T-helper 1 cell (primary cell): ENCODE data around the gene MIER1.
"Not testable (repeated sequence)": the region's sequence is repeated elsewhere in the genome, so short reads cannot be mapped to it uniquely, and the experiment has no call there.

Source experiments
- DNase-seq, 5 donors: peaks; one replicate each; pipeline ENCODE4 v3.0.0-alpha.2; 2012 to 2020

The MIER1 gene

DNA sequence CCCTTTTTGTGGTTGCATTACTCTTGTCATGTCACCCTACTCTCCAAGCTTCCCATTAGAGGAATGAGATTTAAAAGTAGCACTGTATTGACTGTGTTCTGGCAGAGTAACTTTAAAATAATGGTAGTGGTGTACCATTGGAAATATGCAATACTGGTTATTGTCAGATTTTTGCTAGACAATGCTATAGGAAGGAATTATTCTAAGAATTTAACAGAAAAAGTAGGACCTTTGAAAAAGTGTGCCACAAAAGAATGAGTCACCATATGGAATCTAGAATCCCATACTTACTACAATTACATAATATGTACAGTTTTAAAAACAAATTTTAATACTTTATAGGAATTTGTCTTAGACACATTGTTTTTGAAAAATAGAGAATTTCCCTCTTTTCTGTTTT lies 13.8 kb downstream of the MIER1 start:
- no peak for DNase-seq

GRCh38 chr1:66940981-66941380 lies 16.2 kb downstream of the MIER1 start:
- DNase-seq = no peak

DNA sequence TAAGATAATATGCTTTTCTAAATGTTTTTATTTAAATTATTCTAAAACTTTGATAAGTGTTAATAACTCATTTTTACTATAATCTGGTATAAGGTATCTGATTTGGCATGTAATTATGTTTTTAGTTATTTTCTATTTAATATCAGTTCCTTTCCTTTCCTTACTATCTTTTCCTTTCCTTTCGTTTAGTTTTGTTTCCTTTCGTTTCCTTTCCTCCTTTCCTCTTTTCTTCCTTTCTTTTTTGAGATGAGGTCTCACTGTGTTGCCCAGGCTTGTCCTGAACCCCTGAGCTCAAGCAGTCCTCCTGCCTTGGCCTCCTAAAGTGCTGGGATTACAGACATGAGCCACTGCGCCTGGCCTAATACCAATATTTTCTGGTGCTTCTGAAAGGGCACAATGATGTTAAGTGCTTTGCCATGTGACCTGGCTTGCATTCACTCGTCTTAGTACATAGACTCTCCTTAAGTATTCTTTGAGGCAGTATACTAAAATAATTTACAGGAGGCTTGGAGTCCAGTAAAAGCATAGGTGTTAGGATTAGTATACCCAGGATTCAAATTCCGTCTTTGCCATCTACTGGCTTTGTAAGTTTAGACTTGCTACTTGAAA lies 18.7 kb downstream of the MIER1 start:
- DNase-seq = no peak

DNA sequence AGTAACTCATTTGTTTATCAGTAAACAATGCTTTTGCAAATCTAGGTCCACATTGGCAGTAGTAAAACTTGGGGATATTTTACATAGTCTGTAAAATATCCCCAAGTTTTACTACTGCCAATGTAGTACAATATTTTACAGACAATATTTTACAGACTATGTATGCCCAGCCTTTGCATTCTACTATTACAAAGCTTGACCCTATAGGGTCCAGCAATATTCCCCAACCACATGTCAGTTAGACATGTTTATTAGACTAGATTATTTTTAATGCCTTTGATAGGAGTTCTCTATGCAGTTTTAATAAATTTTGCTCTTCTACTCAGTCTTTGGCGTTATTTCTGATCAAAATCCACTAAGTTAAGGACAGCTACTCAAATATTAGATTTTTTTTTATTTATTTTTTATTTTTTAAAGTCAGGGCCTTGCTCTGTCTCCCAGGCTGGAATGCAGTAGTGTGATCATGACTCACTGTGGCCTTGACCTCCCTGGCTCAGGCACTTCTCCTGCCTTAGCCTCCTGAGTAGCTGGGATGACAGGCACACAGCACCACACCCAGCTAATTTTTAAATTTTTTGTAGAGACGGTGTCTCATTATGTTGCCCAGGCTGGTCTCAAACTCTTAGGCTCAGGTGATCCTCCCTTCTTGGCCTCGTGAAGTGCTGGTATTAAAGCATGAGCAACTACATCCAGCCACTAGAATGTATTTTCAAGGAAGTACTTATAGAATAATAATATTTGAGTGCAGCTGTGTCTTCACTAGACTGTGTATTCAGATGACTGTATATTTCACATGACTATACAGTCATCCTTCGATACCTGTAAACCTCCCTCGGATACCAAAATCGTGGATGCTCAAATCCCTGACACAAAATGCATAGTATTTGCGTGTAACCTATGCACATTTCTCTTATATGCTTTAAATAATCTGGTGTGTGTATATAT lies 19.8 kb downstream of the MIER1 start:
- no peak for DNase-seq

DNA sequence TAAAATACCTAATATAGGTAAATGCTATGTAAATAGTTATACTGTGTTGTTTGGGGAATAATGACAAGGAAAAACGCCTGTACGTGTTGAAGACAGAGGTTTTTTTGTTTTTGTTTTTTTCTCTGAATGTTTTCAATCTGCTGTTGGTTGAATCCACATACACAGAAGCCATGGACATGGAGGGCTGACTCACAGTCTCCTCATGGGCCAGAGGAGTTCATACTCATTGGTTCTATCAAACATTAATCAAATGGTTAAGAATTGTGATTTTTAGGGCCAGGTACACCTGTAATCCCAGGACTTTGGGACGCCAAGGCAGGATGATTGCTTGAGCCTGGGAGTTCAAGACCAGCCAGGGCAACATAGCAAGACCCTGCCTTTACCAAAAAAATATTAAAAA lies 20.5 kb downstream of the MIER1 start:
- DNase-seq = no peak

DNA sequence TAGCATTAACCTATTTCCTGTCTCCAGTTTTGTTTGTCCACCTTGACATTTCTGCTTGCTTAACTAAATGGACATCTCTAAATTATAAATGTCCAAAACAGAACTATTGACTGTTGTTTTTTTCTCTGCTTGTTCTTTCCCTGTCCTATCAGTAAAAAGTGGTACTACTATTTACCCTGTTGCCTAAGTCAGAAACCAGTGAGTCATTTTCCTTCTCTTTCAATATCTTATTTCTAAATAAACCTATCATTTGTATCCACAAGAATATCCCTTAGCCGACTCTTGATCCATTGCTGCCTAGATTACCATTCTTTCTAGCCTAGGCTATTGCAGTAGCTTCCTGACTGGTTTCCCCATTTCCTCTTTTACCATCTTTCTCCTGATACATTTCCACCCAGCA lies 22.5 kb downstream of the MIER1 start:
- DNase-seq = no peak

GRCh38 chr1:66951513-66951912 lies 26.7 kb downstream of the MIER1 start:
- DNase-seq = no peak

DNA sequence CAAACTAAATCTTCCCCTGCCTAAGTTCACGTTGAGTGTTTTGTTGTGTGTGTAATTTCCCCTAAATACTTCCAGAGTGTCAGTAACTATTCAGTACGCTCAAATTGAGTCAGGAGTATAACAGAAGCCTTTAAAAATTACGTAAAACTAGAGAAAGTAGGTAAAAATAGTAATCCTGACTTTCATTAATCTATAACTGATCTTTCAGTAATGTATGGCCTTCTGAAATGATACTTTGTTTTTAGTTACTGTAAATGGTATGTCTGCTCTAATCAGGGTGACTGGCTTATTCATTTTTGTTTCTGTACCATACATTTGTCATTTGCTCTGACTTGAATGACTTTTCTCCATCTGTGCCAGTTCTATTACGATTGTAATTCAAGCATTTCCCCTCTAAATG lies 29.4 kb downstream of the MIER1 start:
- DNase-seq = no peak

DNA sequence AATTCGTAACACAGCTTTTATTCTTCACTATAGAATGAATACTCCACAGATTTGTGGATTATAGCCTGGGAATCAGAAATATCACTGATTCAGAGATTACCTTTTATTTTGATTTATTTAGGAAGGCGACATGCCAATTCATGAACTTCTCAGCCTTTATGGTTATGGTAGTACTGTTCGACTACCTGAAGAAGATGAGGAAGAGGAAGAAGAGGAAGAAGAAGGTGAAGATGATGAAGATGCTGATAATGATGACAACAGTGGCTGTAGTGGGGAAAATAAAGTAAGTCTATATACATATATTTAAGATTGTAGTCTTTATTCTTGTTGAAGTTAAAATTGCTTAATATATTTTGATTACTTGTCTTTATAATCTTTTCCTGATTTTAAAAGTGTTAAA lies 33.1 kb downstream of the MIER1 start:
- no peak for DNase-seq

- not testable (repeated sequence) for DNase-seq
These were observed 41.5 kb downstream of the MIER1 start for GRCh38 chr1:66966188-66966873.

GRCh38 chr1:66968574-66968973 lies 43.8 kb downstream of the MIER1 start:
- no peak for DNase-seq

- no peak for DNase-seq
These were observed 53.4 kb downstream of the MIER1 start for GRCh38 chr1:66978201-66978600.

DNA sequence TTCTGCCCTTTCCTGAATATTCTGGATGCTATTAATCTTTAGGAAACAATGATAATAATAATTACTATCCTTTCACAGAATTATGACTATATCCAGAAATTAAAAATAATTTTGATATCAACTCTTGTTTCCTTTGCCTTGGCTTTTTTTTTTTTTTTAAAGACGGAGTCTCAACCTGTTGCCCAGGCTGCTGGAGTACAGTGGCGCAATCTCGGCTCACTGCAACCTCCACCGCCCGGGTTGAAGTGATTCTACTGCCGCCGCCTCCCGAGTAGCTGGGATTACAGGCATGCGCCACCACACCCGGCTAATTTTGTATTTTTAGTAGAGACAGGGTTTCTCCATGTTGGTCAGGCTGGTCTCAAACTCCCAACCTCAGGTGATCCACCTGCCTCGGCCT lies 54.8 kb downstream of the MIER1 start:
- DNase-seq = not testable (repeated sequence)

DNA sequence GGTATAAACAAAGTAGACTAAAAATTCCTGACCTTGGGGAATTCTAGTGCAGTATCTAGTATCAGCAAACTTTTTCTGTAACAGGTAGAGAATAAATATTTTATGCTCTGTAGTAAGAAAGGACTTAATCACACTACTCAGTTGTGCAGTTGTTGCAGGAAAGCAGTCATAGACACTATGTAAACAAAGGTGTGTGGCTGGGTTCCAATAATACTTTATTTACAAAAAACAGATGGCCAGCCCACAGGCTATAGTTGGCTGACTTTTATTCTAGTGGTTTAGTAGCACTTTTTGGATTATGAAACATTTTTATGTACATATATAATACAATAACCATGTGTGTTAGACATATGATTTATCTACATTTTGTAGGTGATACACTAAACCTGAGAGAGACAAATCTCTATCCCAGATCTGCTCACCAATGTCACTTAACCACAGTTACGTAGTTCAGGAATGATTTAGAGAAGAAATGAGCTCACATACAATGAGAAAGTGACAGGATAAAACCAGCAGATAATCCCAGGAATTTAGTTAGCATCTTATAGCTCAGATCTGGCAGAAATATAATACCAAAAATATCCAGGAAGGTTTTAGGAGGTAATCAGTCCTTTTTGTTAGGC lies 56.1 kb downstream of the MIER1 start:
- DNase-seq = no peak

DNA sequence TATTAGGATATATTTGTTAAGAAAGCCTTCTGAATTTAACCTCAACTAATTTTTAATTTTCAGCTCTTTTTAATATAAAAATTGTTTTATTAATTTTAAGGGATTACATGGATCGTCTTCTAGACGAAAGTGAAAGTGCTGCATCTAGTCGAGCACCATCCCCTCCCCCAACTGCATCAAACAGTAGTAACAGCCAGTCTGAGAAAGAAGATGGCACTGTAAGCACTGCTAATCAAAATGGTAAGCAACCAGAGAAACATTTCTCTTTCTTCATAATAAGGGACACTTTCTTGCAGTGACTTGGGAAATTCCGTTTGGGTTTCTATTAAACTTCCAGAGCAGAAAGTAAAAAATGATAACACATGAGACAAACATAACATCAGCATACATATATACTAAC lies 56.9 kb downstream of the MIER1 start:
- DNase-seq = peak; percentile 22 to 58 (median 35)

DNA sequence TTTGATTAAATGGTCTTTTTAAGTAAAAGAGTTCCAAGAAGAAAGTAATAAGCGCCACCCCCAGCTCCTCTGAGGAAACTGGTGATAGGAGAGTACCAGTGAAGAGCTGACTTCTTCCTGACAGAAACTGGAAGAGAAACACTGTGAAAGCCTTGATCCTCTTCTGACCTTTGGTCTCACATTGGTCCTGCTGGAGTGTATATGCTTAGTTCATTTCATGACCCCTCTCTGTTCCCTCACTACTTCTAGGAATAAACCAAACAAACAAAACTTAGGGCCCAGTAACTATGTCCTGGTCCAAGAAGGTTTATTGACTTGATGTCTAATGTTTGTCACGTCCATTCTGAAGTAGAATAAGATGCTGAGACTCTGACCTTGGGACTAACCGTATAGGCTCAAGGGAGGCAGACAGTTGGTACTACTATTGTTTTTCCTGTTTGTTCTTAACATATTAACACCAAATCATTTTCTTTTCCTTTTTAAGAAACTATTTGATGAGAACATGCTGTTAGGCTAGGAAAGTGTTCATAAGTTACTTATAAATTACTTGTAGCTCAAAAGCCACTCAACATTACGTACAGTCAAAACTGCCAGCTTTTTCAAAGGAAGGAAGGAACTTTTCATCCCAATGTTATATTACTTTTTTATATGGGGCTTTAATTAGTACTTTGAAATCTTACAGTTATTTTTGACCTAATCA lies 57.9 kb downstream of the MIER1 start:
- no peak for DNase-seq

GRCh38 chr1:66984491-66984890 lies 59.7 kb downstream of the MIER1 start:
- DNase-seq = no peak

DNA sequence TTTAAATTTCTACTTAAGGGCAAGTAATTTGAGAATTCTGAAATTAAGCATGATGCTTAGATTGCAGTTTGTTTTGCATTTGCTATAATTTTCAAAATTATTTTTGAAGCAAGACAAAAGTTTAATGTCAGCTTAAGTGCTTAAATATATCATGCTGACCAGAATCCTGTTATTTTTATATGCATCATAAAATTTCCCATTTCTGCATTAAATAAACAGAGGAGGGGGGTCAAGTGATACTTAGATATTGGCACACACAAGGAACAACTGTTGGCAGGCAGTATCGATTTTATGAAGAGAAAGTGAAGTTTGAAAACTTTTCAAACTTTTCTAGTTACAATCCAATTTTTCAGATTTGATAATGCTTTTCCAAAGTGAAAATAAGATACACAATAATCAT lies 61.0 kb downstream of the MIER1 start:
- DNase-seq = no peak

- DNase-seq = no peak
These were observed 68.3 kb downstream of the MIER1 start for GRCh38 chr1:66993076-66993475.

GRCh38 chr1:66996018-66996682 lies 71.4 kb downstream of the MIER1 start:
- peak; percentile 8 to 71 (median 23) for DNase-seq

DNA sequence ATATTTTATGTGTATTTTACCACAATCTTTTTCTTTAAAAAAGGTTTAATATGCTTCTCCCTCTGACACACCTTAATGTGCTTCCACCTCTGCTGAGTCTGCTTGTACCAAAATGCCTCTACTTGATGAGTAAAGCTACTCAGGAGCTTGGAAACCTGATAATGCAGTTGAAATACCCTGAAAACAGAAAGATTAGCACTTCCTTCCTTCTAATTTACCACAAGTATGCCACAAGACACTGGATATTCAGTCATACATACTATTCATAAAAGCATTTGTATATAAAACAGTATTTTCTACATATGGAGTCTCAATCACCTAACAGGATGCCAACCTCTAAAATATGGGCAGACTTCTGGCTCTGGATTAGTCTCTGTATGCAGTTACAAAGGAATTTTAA lies 74.2 kb downstream of the MIER1 start:
- DNase-seq = peak in 1 of 5 donors; percentile 12
